HG03103 (cell line): ENCODE measurements around the gene POU3F1.

Source experiments
- ATAC-seq: cut with Tn5 transposase; IDR thresholded peaks from one replicate; pipeline ENCODE4 v1.9.1; 2021; ENCODE audit warnings: low read depth; ENCODE audit not compliant: unreplicated experiment

The POU3F1 gene

GRCh38 chr1:38029081-38029681, 17.4 kb downstream of the POU3F1 start:
- ATAC-seq = no peak

- no peak for ATAC-seq
Measured at GRCh38 chr1:38028671-38029070, 17.9 kb downstream of the POU3F1 start.

DNA sequence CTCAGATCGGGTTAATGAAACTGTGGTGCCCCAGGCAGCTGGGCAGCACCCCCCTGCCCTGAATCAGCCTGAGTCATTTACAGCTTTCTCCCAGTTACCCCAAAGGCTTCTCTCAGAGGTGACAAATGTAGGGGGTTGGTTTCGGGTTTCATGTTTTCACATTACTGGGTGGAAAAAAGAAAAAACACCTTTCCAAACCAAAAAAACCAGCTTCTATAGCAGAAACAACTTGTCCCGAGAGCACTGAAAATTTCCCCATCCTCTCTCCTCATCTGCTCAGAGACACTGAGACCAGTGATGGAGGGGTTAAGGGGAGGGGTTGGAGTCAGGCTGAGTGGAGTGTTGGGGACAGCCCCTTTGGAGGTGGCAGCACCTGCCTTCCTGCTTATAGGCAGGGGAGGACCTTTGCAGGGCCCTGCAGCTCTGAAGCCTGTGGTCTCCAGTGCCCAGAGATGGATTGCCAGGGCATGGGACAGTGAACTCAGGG, 18.4 kb downstream of the POU3F1 start:
- peak; percentile 51 for ATAC-seq

DNA sequence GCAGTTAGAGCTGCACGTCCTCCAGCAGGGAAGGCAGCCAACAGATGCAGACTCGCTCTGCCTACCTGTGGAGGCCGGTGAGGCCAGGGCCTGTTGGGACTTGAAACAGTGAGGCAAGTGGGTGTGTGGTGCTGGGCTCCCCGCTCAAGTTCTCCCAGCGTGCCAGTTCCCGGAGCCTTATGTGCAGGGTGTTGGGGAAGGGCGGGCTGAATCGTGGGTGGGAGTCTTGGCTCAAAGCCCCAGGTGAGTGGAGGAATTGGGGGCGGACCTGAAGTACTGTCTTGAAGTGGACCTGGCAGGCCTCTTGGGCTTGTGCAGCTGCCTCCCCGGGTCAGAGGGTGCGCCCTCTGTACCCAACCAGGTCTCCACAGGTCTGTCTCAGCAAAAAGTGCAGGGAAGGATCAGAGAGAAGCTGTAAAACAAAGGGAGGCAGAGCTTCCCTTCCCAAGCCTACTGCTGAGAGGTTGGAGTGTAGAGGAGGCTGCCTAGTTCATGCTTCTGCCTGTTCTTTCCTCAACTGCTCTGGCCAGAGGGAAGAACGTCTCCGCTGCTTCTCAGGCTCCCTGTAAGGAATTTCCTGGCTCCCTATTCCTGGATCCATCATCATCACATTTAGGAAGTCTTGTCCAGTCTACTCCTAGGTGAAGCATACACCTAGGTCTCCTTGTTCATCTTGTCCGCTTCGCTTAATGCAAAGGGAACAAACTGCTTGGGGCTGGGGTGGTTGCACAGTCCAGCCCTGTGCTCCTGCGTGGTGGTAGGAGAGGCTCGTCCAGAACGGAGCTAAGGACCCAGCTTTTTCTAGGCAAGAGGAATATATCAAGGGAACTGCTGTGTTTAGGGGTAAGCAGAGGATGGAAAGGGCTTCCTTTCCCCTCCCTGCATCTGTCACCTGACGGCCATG, 19.1 kb downstream of the POU3F1 start:
- no peak for ATAC-seq

GRCh38 chr1:38026592-38027200, 19.9 kb downstream of the POU3F1 start:
- ATAC-seq = no peak

DNA sequence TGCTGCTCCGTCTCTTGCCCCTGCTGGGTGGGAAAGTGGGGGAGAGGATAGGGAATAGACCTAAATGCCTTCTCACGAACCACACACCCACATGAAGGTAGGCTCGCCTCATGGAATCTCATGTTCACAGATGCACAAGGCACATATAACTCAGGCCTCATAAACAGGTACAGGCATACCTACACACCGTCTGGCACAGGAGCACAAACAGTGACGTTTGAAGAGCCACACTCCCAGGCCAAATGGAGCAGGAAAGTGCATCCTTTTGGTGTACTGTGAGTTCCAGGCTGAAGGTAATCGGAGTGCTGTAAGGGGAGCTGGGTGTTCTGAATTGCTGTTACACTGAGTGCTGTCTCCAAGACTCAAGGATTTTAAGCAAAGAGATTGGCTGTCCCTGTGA, 20.9 kb downstream of the POU3F1 start:
- no peak for ATAC-seq

- ATAC-seq = no peak
Measured at GRCh38 chr1:38025233-38025632, 21.4 kb downstream of the POU3F1 start.

DNA sequence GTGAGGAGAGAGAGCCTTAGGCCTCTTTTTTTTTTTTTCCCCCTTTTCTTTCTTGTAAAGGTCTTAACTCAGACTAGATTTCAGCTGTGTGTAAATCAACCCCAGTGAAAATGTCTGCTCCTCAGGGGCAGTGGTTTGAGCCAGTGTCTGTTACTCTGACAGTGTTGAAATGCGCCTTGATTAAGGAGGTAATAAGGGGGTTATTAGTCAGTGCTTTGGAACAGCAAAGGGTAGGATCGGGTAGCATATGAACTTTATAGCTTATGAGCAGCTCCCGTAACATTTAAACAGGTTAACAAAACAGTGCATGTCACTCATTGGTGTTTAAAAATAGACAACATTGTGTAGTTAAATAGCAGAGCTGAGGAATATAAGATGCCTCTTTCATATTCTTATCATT, 23.8 kb downstream of the POU3F1 start:
- ATAC-seq = no peak

DNA sequence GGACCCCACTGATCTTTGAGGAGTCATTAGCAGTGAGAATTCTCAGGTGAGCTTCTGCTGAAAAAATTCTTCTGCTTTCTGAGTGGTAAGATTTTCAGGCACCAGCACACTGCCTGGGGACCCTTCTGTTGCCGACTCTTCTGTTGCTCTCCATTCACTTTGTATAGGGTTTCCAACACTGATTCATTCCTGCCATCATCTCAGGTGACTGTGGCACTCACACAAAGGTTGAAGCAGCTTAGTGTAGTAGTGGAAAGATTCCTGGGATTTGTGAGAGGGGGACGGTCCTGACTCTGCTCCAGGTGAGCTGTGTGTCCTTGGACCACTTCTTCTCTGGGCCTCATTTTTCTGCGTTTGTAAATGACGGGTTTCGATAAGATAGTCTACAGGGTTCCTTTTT, 24.6 kb downstream of the POU3F1 start:
- ATAC-seq = no peak

- no peak for ATAC-seq
Measured at GRCh38 chr1:38020396-38020795, 26.2 kb downstream of the POU3F1 start.

- ATAC-seq = no peak
Measured at GRCh38 chr1:38018864-38019343, 27.7 kb downstream of the POU3F1 start.

GRCh38 chr1:38015978-38016725, 30.4 kb downstream of the POU3F1 start:
- ATAC-seq = no peak

DNA sequence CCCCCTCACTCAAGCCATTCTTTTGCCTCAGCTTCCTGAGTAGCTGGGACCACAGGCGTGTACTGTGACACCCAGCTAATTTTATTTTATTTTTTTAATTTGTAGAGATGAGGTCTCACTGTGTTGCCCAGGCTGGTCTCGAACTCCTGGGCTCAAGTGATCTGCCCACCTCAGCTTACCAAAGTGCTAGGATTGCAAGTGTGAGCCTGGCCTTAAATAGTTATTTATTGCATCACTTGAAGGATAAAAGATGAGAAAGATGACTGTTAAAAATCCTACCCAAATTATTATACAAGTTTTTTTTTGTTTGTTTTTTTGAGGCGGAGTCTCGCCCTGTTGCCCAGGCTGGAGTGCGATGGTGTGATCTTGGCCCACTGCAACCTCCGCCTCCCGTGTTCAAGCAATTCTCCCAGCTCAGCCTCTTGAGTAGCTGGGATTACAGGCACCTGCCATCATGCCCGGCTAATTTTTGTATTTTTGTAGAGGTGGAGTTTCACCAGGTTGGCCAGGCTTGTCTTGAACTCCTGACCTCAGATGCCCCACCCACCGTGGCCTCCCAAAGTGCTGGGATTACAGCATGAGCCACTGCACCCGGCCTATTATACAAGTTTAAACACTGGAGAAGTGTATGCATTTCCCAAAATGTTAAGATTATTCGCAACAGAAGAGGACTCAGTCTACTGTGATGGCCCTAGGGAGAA, 31.7 kb downstream of the POU3F1 start:
- ATAC-seq = no peak

GRCh38 chr1:38014171-38014570, 32.4 kb downstream of the POU3F1 start:
- ATAC-seq = no peak

DNA sequence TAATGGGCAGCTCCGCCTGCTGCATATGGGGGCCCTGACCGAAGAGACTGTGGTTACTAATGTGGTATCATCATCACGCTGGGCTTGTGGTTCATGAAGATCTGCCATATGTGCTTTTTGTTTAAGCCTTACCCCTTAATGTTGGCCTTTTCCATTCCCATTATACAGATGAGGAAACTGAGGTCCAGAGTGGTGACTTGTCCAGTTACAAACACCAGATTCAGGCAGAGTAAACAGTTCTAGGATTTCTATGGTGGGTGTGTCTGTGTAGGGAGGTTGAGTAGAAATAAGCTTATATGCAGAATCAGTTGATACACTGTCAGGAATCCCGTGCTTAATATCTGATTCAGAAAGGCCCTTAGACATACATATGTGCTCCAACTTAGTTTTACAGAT, 33.4 kb downstream of the POU3F1 start:
- ATAC-seq = no peak

GRCh38 chr1:38012363-38013226, 34.0 kb downstream of the POU3F1 start, which contains the start of gene UTP11:
TSS of gene UTP11 (plus strand) at chr1:38012734. CDS start at chr1:38012803, 69 bp downstream.
- ATAC-seq = peak; percentile 92

DNA sequence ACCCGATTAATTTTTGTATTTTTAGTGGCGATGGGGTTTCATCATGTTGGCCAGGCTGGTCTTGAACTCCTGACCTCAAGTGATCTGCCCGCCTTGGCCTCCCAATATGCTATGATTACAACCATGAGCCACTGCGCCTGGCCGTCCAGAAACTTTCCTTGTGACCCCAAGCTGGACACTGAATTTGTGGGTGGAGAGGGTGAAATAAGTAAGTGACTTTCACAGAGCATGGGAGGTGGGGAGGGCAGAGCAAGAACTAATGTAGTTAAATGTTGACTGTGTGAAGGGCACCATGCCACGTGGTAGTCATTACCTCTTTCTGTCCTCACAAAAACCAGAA, 36.8 kb downstream of the POU3F1 start:
- no peak for ATAC-seq

- ATAC-seq = no peak
Measured at GRCh38 chr1:38009088-38009840, 37.3 kb downstream of the POU3F1 start.
